GM10248 (cell line): ENCODE data around the gene JDP2.

Experiments used
- CTCF ChIA-PET: fragments of 300-600 bp; sonication (Branson Sonifier 250); formaldehyde crosslinking; extraction: SDS; loops from one replicate; lab custom pipeline; 2021; ENCODE audit warnings: antibody characterized with exemption; lab: Yijun Ruan, JAX
- POLR2A ChIA-PET: fragments of 350-650 bp; sonication (Branson Sonifier 250); formaldehyde crosslinking; extraction: SDS; loops from one replicate; lab custom pipeline; 2020; ENCODE audit warnings: antibody characterized with exemption; lab: Yijun Ruan, JAX
- DNase-seq: peaks from one replicate; pipeline ENCODE4 v3.0.0; 2012; ENCODE audit errors: extremely low spot score
- CTCF ChIP-seq: IDR thresholded peaks from 2 replicates; pipeline ENCODE4 v1.5.1; 2012; ENCODE audit warnings: mild to moderate bottlenecking, low read depth; ENCODE audit errors: extremely low read depth, missing control alignments, control extremely low read depth

JDP2 gene

GRCh38 chr14:75422169-75422568 is 5.7 kb upstream of the JDP2 start:
- ChIA-PET POLR2A (no interaction called here), CTCF (no interaction called here)
- TF ChIP-seq CTCF = no peak
- no peak for DNase-seq

GRCh38 chr14:75424496-75424895 is 3.3 kb upstream of the JDP2 start:
- CTCF ChIA-PET = interaction anchor here (0.7 to 2.3 kb wide), 9 partner anchors 8 to 236 kb away, joined by 3 to 5 read pairs (median 3); partner anchors contain the start of genes ERG28 and TTLL5
- DNase-seq = no peak
- POLR2A ChIA-PET = no interaction called here
- no peak for TF ChIP-seq CTCF

- POLR2A ChIA-PET = no interaction called here
- TF ChIP-seq CTCF = no peak
- CTCF ChIA-PET = interaction anchor here (0.9 to 2.3 kb wide), 10 partner anchors 9 to 235 kb away, joined by 3 to 5 read pairs (median 4); partner anchors contain the start of genes ERG28 and TTLL5
- no peak for DNase-seq
These were observed 2.4 kb upstream of the JDP2 start for GRCh38 chr14:75425446-75425845.

- no peak for TF ChIP-seq CTCF
- ChIA-PET CTCF (interaction anchor here (1.3 to 1.8 kb wide), 2 partner anchors 17 to 62 kb away, joined by 4 read pairs; no protein-coding TSS in a partner anchor), POLR2A (no interaction called here)
- DNase-seq = peak; percentile 81
These were observed 1.3 kb upstream of the JDP2 start for GRCh38 chr14:75426332-75427125.

- ChIA-PET CTCF (interaction anchor here (1.3 to 1.8 kb wide), 2 partner anchors 17 to 62 kb away, joined by 4 read pairs; no protein-coding TSS in a partner anchor), POLR2A (no interaction called here)
- TF ChIP-seq CTCF = no peak
- DNase-seq = peak; percentile 53
These were observed 718 bp upstream of the JDP2 start for GRCh38 chr14:75427126-75427481.

- DNase-seq = peak; percentile 53
- TF ChIP-seq CTCF = no peak
- ChIA-PET POLR2A (interaction anchor here (0.5 to 0.7 kb wide), 3 partner anchors 18 to 244 kb away, joined by 3 to 4 read pairs (median 3); no protein-coding TSS in a partner anchor), CTCF (interaction anchor here (1.4 to 4.7 kb wide), 2 partner anchors 12 to 121 kb away, joined by 5 to 21 read pairs; no protein-coding TSS in a partner anchor)
These were observed 645 bp downstream of the JDP2 start for GRCh38 chr14:75428230-75429104.
